SK-N-SH treated with all-trans-retinoic acid at 6 μM for 48 hours (cell line): ENCODE measurements around the gene TRIM50.

Experiments used
- ARNTL ChIP-seq: fragments of 450-650 bp; formaldehyde crosslinking; IDR thresholded peaks from 2 replicates; pipeline ENCODE4 v1.5.0; 2020; ENCODE audit warnings: low read depth, mild to moderate bottlenecking, moderate library complexity, borderline replicate concordance
- ISL1 ChIP-seq: fragments of 250-450 bp; sonication (Bioruptor Pico); IDR thresholded peaks from 2 replicates; pipeline ENCODE4 v2.1.2; 2022; ENCODE audit warnings: mild to moderate bottlenecking, moderate library complexity
- OSR1 ChIP-seq: fragments of 250-450 bp; sonication (Bioruptor Pico); IDR thresholded peaks from 2 replicates; pipeline ENCODE4 v1.8.0; 2022; ENCODE audit warnings: moderate library complexity, mild to moderate bottlenecking, inconsistent platforms
- PATZ1 ChIP-seq: fragments of 250-450 bp; sonication (Bioruptor Pico); IDR thresholded peaks from 2 replicates; pipeline ENCODE4 v1.8.0; 2020; ENCODE audit warnings: mild to moderate bottlenecking, moderate library complexity, borderline replicate concordance
- POU6F1 ChIP-seq: fragments of 250-450 bp; sonication (Bioruptor Pico); IDR thresholded peaks from 2 replicates; pipeline ENCODE4 v1.8.0; 2021; ENCODE audit warnings: low read depth, mild to moderate bottlenecking, moderate library complexity, borderline replicate concordance
- PPARA ChIP-seq: fragments of 250-450 bp; sonication (Bioruptor Pico); IDR thresholded peaks from 2 replicates; pipeline ENCODE4 v1.5.0; 2020; ENCODE audit warnings: mild to moderate bottlenecking, borderline replicate concordance
- RARB ChIP-seq: fragments of 250-450 bp; sonication (Bioruptor Pico); IDR thresholded peaks from 2 replicates; pipeline ENCODE4 v1.8.0; 2021; ENCODE audit warnings: mild to moderate bottlenecking, moderate library complexity
- ZFP3 ChIP-seq: fragments of 250-450 bp; sonication (Bioruptor Pico); IDR thresholded peaks from 2 replicates; pipeline ENCODE4 v1.5.0; 2020; ENCODE audit warnings: mild to moderate bottlenecking, moderate library complexity
- ZFP30 ChIP-seq: fragments of 450-650 bp; formaldehyde crosslinking; IDR thresholded peaks from 2 replicates; pipeline ENCODE4 v1.5.0; 2022; ENCODE audit warnings: mild to moderate bottlenecking, moderate library complexity
- ZNF565 ChIP-seq: fragments of 450-650 bp; formaldehyde crosslinking; conservative IDR thresholded peaks from 2 replicates; pipeline ENCODE4 v1.5.0; 2020; ENCODE audit warnings: low read depth, mild to moderate bottlenecking, moderate library complexity

GRCh38 chr7:73350306-73351068 is 22.6 kb upstream of the TRIM50 start:
- TF ChIP-seq ZFP3 (CRISPR knock-in tag): no peak
- TF ChIP-seq OSR1: no peak
- no peak for TF ChIP-seq PPARA (CRISPR knock-in tag)
- no peak for TF ChIP-seq ARNTL (CRISPR knock-in tag)
- TF ChIP-seq ISL1 (CRISPR knock-in tag): no peak
- TF ChIP-seq PATZ1 (CRISPR knock-in tag): no peak
- TF ChIP-seq POU6F1 (CRISPR knock-in tag): no peak
- no peak for TF ChIP-seq ZFP30 (CRISPR knock-in tag)
- no peak for TF ChIP-seq RARB
- TF ChIP-seq ZNF565 (CRISPR knock-in tag): no peak
